ENCODE data around the gene COP1. TPM values are rescaled to one million over a fixed set of nuclear protein-coding genes. Genes with fewer than 3 reads are reported as not detected.

Gene COP1
- total and polyA plus RNA-seq, 2 of the 8 experiments (the other 6 are each of a cell fraction or from before 2014, with no cell fraction given): 26.2 to 44.9 TPM

- H2BK120ac ChIP-seq (replicated peaks; ENCODE audit: low read depth, low read length): no peak overlapping the region
- 88% methylated on average over 1 of the region's 1 CpG; no CpG with 5 or more reads in 1 of the 2 experiments for WGBS, 2 experiments (ENCODE audit: extremely low coverage in 1 of 2, insufficient coverage in 1 of 2, insufficient read length in 1 of 2, insufficient replicate concordance in 2 of 2, low coverage in 1 of 2, low lambda C conversion rate in 2 of 2, missing lambda C conversion rate in 1 of 2)
- no peak overlapping the region for H3K23ac ChIP-seq (ENCODE audit: insufficient read length)
- H3K14ac ChIP-seq (ENCODE audit: insufficient read length): no peak overlapping the region
- no peaks in the 10 kb centered on the region for H3K79me1 ChIP-seq (ENCODE audit: low read depth, low read length)
- no peaks in the 10 kb centered on the region for H3K4me1 ChIP-seq (replicated peaks in 1 of 4; ENCODE audit: control insufficient read depth in 3 of 4, insufficient read depth in 4 of 4, low read length in 3 of 4)
- H3K9ac ChIP-seq (replicated peaks in 1 of 4; ENCODE audit: extremely low read depth in 1 of 4, low read depth in 3 of 4, low read length in 3 of 4): no peak overlapping the region
- H2BK12ac ChIP-seq (ENCODE audit: low read depth, low read length): no peak overlapping the region
- H3K18ac ChIP-seq (ENCODE audit: extremely low read depth, low read length): no peak overlapping the region
- no peaks in the 10 kb centered on the region for H3K79me2 ChIP-seq (ENCODE audit: control insufficient read depth in 1 of 2, insufficient read depth in 2 of 2, low read length in 2 of 2)
- DNase-seq (ENCODE audit: low read depth in 1 of 2, low spot score in 2 of 2) (no peak), FAIRE-seq (no peak)
- POLR2A ChIA-PET (ENCODE audit: partially characterized antibody): no interaction called here
- no peak overlapping the region for H4K8ac ChIP-seq (ENCODE audit: extremely low read depth, insufficient read depth, low read length)
- no peaks in the 10 kb centered on the region for H3K23me2 ChIP-seq (ENCODE audit: low read depth, low read length)
- H3K56ac ChIP-seq (replicated peaks; ENCODE audit: insufficient read length, low read depth, low read length): no peak overlapping the region
- H4K5ac ChIP-seq (ENCODE audit: insufficient read length, low read depth, low read length): no peak overlapping the region
- no peak overlapping the region for H2AK5ac ChIP-seq (ENCODE audit: low read depth, low read length)
- no peak overlapping the region for H3K4me3 ChIP-seq (ENCODE audit: extremely low read depth in 1 of 4, insufficient read depth in 2 of 4, low read depth in 3 of 4, low read length in 4 of 4)
- H3K36me3 ChIP-seq (ENCODE audit: control insufficient read depth in 2 of 4, insufficient read depth in 4 of 4, low read length in 3 of 4): peaks cover 0 to 4% (median 0%) of the 10 kb centered on the region in 4 experiments; a peak in 1 of 8 replicates
- H3K9me3 ChIP-seq (ENCODE audit: insufficient read depth in 2 of 2, low read depth in 1 of 2, low read length in 1 of 2): no peaks in the 10 kb centered on the region
- no peak overlapping the region for H3K4me2 ChIP-seq (ENCODE audit: insufficient read depth in 1 of 2, low read depth in 2 of 2, low read length in 2 of 2)
- H3K4ac ChIP-seq (replicated peaks; ENCODE audit: insufficient read length, low read depth, low read length): no peak overlapping the region
- no peak overlapping the region for H2BK20ac ChIP-seq (ENCODE audit: low read length)
- H2BK5ac ChIP-seq (ENCODE audit: low read depth, low read length): no peak overlapping the region
- no peak overlapping the region for H2AFZ ChIP-seq (ENCODE audit: low read length)
- no peaks in the 10 kb centered on the region for H3K27me3 ChIP-seq (replicated peaks in 1 of 4; ENCODE audit: control insufficient read depth in 3 of 4, extremely low read depth in 1 of 4, insufficient read depth in 3 of 4, low read length in 3 of 4)
- H4K91ac ChIP-seq (replicated peaks; ENCODE audit: insufficient read length, low read length): no peak overlapping the region
- no peak overlapping the region for H3K27ac ChIP-seq (ENCODE audit: low read depth, low read length)
- no peak overlapping the region for H2BK15ac ChIP-seq (ENCODE audit: low read length)
- no peak for TF ChIP-seq RBBP5 (IDR thresholded peaks at IDR 0.05; ENCODE audit: borderline replicate concordance, low read depth, low read length)
- TF ChIP-seq PHF8 (conservative IDR thresholded peaks at IDR 0.05; ENCODE audit: low read depth, low read length): no peak
- CTCF ChIA-PET (ENCODE audit: partially characterized antibody): no interaction called here
- H4K20me1 ChIP-seq (replicated peaks in 1 of 2; ENCODE audit: control insufficient read depth in 1 of 2, insufficient read depth in 2 of 2, low read length in 2 of 2): no peaks in the 10 kb centered on the region
Measured at GRCh38 chr1:175960169-175960568, 246.9 kb downstream of the COP1 start.
